T-helper 22 cell (primary cell): ENCODE data around the gene DDN.

Experiments
- DNase-seq: peaks from one replicate; pipeline ENCODE4 v3.0.0-alpha.2; 2020; ENCODE audit warnings: low read depth

The DDN gene

DNA sequence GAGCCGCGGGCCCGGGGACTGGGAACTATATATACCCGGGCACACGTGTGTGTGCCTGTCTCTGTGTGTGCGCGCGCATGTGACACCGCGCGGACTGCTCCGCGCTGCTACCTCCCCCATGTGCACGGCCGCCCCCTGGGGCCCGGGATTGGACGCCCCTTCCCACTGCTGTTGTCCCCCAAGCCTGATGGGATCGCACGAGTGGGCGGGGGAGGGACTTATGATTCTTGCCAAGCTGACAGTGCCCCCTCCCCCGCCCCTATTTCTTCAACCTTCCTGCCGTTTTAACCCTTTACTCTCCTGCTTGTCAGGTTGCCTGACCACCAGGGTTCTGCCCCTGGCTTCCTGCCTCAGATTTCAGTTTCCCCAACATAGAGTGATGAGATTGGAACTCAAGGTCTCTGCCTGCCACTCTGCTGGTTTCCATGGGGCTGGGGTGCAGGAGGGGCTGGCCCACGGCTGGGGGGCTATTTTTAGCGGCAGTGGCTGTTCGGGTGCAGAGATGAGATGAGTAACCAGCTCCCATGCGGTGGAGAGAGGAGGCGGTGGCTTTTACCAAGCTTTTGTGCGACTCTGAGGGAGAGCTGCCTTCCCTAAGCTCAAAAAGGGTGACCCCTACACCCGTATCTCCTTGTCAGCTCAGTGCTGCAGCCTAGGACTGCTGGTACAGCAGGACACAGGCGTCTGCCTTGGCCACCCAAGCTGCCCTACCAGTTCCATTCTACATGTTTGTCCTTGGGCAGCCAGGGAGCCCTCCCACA, at the start of gene DDN:
Gene DDN, minus strand, starts transcription at position 5 of the 761 bp plus-strand sequence. CDS start 88 bp downstream, outside the sequence.
- DNase-seq: no peak

GRCh38 chr12:49048953-49049352, 49.8 kb upstream of the DDN start:
- DNase-seq: no peak

GRCh38 chr12:49046129-49046895, 47.1 kb upstream of the DDN start:
- no peak for DNase-seq

- DNase-seq: no peak
These were observed 45.5 kb upstream of the DDN start for GRCh38 chr12:49044660-49045059.

- peak; percentile 54 for DNase-seq
These were observed 44.7 kb upstream of the DDN start for GRCh38 chr12:49043856-49044258.

GRCh38 chr12:49043241-49043640, 44.1 kb upstream of the DDN start:
- DNase-seq: no peak

DNA sequence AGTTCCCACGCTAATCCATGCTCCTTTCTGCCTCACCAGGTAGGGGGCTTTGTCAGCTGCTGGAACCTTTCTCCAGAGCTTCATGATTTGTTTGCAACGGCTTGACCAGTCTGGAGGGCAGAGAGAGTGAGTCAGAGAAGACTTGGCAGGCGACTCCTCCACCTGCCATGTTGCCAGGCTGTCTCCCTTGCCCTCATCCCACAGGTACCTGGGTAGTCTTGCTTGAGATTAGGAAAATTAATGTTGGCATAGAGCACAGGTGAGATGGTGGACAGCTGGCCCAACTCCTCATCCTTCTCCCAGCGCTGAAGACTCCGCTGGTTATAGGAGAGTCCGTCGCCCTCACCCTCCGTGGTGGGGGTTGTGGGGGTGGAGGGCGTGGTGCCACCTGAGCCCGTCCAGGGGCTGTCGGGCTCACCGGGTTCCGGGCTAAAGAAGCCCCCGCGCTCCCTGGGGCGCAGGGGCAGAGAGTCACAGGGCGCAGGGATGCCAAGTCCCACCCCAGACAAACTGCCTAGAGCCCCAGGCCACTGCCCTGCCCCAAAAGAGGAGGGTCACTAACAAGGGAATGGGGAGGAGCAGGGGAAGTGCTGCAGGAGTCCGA, 42.8 kb upstream of the DDN start:
- no peak for DNase-seq

- no peak for DNase-seq
These were observed 42.1 kb upstream of the DDN start for GRCh38 chr12:49041036-49041880.

DNA sequence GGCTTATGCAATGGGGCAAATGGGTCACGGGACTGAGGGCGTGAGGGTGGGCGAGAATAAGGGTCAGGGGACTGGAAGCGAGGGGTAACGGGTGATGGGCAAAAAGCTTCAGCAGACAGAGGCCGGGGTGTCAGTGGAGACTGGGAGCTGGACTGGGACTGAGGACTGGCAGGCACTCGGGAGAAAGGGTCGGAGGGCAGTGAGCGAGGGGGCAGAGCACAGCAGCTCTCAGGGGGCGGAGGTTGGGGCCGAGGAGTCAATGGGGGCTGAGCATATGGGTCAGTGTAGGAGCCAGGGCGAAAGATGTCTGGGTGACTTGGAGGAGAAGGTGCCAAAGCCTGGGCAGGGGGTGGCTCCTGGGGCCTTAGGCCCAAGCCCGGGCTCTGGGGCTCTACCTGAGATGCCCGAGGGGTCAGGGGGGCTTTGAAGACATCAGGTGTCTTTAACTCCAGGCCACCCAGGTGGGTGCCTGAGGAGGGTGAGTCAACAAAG, 41.2 kb upstream of the DDN start:
- no peak for DNase-seq

DNA sequence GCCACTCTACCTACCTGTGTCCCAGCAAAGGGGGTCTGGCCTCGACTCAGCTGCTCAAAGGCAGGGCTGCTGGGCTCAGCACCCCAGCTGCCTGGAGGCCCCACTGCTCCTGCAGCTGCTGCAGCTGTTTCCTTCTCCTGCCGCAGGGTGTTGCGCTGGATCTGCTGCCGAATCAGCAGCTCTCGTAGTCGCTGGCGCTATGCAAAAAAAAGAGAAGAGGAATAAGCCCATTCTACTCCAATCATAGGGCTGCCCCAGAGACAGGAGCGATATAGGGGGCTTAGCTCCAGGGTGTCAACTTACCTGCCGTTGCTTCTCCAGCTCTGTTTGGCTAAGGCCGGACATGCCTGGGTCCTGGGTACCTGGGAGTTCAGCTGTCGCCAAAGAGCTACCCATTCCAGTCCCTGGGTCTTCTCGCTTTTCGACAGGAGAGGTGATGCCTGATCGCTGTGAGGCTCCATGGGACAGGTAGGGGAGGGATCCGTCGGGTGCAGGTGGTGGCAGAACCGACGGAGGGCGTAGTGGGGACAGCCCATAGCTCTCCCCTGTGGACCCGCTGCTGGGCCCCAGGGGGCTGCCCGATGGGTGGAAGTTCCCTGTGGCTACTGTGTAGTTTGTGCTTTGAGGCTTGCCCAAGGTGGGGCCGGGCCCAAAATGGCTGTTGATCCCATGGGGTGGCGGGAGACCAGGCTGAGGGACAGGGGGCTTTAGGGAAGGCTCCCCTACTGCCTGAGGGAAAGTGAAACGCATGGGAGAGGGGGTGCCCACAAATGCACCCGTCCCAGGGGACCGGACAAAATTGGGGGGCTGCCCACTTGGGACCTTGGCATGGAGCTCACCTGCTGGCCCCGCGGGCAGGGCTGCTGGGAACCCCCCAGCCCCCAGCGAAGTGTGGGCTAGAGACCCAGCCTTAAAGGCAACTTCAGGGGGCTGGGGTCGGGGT, 40.5 kb upstream of the DDN start:
- no peak for DNase-seq

DNA sequence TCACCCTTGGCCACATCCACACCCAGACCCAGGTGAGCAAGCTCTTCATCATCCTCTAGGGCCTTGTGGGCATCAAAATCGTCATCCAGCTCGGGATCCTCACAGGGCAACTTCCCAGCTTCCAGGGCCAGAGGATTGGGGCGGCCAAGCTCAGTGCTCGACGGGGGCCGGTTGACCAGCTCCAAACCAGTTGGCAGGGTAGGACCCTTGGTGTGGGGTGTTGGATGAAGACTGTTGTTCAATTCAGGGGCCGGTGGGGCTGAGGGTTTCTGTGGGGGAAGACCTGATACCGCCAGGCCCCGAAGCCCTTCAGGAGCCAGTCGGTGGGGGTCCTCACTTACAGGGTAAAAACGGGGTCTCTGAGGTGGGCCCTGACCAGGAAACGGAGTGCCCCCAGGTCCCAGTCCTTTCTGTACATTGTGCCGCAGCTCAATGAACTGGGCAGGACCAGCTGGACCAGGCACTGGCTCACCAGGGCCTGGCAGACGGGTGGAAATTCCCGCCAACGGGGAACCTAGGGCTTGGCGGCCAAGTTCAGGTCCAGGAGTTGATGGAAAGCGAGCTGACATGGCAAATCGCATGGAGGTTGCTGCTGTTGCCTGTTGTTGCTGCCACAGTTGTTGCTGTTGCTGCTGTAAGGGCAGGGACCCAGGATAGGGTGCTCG, 39.2 kb upstream of the DDN start:
- no peak for DNase-seq

DNA sequence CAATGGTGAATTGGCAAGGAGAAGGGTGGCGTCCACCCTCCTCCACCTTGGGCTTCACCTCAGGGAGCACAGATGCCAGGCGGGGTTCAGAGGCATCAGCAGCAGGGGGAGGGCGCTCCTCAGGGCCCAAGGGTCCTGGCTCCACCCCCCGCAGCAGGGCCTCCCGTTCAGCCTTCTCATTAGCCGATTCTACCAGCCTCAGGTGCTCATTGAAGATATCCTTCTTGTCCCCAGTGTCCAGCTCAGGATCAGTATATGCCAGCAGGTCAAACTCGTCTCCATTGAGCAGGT, 38.7 kb upstream of the DDN start:
- DNase-seq: no peak

- no peak for DNase-seq
These were observed 38.2 kb upstream of the DDN start for GRCh38 chr12:49037111-49037946.

GRCh38 chr12:49036029-49036428, 36.9 kb upstream of the DDN start:
- no peak for DNase-seq

DNA sequence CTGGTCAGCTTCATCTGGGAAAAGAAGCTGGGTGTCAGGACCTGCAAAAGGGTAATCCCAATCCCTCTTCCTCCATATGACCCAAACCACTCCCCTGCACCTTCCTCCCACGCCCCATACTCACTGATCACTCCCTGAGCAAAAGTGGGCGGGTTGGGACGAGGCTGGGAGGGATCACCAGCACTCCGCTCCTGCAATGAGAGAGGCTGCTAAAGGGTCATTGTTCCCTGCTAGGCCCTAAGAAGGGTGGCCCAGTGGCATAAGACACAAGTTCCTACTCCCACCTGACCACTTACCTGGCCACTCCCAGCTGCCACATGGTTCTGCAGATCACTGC, 35.1 kb upstream of the DDN start:
- DNase-seq: no peak

- DNase-seq: no peak
These were observed 34.6 kb upstream of the DDN start for GRCh38 chr12:49033611-49034285.

- DNase-seq: no peak
These were observed 33.7 kb upstream of the DDN start for GRCh38 chr12:49032679-49033447.

DNA sequence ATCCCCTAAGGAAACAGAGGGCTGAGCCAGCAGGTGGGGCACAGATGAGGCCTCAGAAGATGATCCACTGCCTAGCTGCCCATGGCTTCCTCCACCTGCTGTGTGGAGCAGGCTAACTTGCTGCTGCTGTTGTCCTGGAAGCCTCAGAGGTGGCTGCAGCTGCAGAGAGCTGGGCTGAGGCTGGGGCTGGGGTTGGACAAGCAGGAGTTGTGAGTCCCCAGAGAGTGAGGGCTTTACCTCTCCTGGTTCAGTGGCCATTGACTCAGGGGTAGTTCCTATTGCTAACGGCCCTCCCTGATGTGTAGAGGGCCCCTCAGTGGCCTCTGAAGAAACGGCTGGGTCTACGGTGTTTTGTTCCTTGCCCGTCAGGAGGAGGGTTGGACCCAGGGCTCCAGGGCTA, 33.1 kb upstream of the DDN start:
- DNase-seq: no peak
